ENCODE measurements around the gene TSPAN16.

TSPAN16 gene

DNA sequence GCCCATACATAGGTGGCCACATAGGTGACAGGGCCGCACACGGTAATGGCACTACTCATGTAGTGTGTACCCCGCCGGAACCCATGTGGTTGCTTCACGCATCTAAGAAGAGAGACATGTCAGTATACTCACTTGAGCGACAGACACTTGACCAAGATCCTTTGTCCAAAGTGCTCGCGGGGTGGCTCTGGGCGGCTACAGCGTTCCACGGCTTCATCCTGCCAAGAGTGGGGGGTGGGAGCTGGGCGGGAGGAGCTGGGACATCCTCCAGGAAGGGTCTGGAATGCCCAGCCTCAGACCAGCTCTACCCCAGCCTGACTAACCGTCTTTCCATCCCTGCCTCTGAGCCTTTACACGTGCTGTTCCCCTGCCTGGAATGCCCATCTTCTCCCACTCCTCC lies 48.0 kb upstream of the TSPAN16 start:
- no peak for DNase-seq (ENCODE audit: low read depth in 1 of 2, low spot score in 1 of 2)
- Histone ChIP-seq H3K4me3 (replicated peaks; ENCODE audit: insufficient read depth, low read length) (no peak overlapping the region), H3K27me3 (ENCODE audit: insufficient read depth, poor library complexity, severe bottlenecking) (no peaks in the 10 kb centered on the region), H3K27ac (replicated peaks) (no peak overlapping the region)
- TF ChIP-seq, protein P1, sequence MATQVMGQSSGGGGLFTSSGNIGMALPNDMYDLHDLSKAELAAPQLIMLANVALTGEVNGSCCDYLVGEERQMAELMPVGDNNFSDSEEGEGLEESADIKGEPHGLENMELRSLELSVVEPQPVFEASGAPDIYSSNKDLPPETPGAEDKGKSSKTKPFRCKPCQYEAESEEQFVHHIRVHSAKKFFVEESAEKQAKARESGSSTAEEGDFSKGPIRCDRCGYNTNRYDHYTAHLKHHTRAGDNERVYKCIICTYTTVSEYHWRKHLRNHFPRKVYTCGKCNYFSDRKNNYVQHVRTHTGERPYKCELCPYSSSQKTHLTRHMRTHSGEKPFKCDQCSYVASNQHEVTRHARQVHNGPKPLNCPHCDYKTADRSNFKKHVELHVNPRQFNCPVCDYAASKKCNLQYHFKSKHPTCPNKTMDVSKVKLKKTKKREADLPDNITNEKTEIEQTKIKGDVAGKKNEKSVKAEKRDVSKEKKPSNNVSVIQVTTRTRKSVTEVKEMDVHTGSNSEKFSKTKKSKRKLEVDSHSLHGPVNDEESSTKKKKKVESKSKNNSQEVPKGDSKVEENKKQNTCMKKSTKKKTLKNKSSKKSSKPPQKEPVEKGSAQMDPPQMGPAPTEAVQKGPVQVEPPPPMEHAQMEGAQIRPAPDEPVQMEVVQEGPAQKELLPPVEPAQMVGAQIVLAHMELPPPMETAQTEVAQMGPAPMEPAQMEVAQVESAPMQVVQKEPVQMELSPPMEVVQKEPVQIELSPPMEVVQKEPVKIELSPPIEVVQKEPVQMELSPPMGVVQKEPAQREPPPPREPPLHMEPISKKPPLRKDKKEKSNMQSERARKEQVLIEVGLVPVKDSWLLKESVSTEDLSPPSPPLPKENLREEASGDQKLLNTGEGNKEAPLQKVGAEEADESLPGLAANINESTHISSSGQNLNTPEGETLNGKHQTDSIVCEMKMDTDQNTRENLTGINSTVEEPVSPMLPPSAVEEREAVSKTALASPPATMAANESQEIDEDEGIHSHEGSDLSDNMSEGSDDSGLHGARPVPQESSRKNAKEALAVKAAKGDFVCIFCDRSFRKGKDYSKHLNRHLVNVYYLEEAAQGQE (IDR thresholded peaks at IDR 0.05; ENCODE audit: insufficient replicate concordance, low read depth) = no peak
- TF ChIP-seq GABPA (IDR thresholded peaks at IDR 0.05; ENCODE audit: low read depth) (no peak), SPI1 (IDR thresholded peaks at IDR 0.05; ENCODE audit: borderline replicate concordance, low read depth) (no peak), POLR2AphosphoS5 (IDR thresholded peaks at IDR 0.05; ENCODE audit: low read depth) (no peak)
- TF ChIP-seq, protein P2, sequence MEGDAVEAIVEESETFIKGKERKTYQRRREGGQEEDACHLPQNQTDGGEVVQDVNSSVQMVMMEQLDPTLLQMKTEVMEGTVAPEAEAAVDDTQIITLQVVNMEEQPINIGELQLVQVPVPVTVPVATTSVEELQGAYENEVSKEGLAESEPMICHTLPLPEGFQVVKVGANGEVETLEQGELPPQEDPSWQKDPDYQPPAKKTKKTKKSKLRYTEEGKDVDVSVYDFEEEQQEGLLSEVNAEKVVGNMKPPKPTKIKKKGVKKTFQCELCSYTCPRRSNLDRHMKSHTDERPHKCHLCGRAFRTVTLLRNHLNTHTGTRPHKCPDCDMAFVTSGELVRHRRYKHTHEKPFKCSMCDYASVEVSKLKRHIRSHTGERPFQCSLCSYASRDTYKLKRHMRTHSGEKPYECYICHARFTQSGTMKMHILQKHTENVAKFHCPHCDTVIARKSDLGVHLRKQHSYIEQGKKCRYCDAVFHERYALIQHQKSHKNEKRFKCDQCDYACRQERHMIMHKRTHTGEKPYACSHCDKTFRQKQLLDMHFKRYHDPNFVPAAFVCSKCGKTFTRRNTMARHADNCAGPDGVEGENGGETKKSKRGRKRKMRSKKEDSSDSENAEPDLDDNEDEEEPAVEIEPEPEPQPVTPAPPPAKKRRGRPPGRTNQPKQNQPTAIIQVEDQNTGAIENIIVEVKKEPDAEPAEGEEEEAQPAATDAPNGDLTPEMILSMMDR (IDR thresholded peaks at IDR 0.05; ENCODE audit: insufficient read depth, low read length) = no peak

DNA sequence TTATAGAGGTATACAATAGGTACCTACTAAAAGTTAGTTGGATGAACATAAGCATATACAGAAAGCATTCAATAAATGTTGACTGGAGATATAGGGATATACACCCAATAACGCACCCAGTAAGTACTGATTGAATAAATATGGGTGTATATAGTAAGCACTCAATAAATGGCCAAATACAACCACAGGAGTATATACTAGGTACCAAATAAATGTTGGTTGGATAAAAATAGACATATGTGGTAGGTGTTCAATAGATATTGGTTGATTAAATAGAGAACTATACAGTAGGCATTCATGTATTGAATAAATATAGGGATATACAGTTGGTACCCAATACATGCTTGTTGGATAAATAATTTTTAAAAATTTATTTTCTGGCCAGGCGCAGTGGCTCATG lies 47.1 kb upstream of the TSPAN16 start:
- TF ChIP-seq, protein P2 (IDR thresholded peaks at IDR 0.05; ENCODE audit: insufficient read depth, low read length) = no peak
- no peak for TF ChIP-seq POLR2AphosphoS5 (IDR thresholded peaks at IDR 0.05; ENCODE audit: low read depth)
- no peak overlapping the region for H3K27ac ChIP-seq (replicated peaks)
- no peaks in the 10 kb centered on the region for H3K27me3 ChIP-seq (ENCODE audit: insufficient read depth, poor library complexity, severe bottlenecking)
- DNase-seq (ENCODE audit: low read depth in 1 of 2, low spot score in 1 of 2) = no peak
- no peak overlapping the region for H3K4me3 ChIP-seq (replicated peaks; ENCODE audit: insufficient read depth, low read length)

DNA sequence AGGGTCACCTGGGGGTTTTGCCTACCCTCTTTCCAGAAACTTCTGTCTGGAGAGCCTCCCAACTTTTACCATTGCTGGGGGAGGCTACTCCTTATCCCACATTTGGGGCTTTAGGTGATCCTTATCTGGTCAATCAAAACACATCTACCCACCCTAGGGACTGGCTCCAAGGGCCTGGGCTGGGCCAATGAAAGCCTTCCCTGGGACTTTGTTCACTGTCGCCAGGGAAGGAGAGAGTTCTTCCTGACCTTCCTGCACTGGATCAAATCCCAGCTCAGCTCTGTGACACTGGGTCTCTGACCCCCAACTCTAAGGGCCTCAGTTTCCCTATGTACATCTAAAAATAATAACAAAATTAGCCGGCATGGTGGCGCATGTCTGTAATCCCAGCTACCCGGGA lies 44.7 kb upstream of the TSPAN16 start:
- Histone ChIP-seq H3K27me3 (ENCODE audit: insufficient read depth, poor library complexity, severe bottlenecking) (no peaks in the 10 kb centered on the region), H3K4me3 (replicated peaks; ENCODE audit: insufficient read depth, low read length) (no peak overlapping the region), H3K27ac (replicated peaks) (no peak overlapping the region)
- no peak for DNase-seq (ENCODE audit: low read depth in 1 of 2, low spot score in 1 of 2)
- TF ChIP-seq POLR2AphosphoS5 (IDR thresholded peaks at IDR 0.05; ENCODE audit: low read depth) = no peak
- TF ChIP-seq, protein P2 (IDR thresholded peaks at IDR 0.05; ENCODE audit: insufficient read depth, low read length) = no peak
- no peak for TF ChIP-seq SPI1 (IDR thresholded peaks at IDR 0.05; ENCODE audit: borderline replicate concordance, low read depth)
- TF ChIP-seq GABPA (IDR thresholded peaks at IDR 0.05; ENCODE audit: low read depth) = no peak
- TF ChIP-seq, protein P1 (IDR thresholded peaks at IDR 0.05; ENCODE audit: insufficient replicate concordance, low read depth) = no peak

DNA sequence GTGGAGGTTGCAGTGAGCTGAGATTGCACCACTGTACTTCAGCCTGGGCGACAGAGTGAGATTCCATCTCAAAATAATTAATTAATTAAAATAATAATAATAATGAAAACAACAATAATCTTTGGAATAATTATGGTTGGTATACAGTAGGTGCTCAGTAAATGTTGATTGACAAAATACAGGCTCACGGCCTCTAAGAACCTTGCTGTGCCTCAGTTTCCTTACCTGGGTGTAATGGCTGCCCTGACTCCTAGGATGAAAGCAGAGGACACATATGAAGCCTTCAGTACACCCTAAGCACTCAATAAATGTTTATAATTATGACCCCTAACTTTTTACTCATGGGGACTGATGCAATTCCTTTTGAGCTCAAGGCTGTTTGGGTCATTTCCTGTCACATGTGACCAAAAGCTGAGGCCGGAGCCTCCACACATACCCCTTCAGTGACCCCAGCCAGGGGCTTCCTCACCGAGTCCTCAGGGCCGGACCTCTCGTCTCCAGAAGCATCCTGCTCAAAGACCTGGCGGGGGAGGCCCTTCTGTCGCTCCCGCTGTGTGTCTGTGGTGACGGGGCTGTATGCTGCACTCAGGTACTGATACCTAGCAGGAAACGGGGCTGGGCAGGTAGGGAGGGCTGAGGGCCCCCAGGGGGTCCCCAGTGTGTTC lies 44.2 kb upstream of the TSPAN16 start:
- H3K27me3 ChIP-seq (ENCODE audit: insufficient read depth, poor library complexity, severe bottlenecking) = no peaks in the 10 kb centered on the region
- TF ChIP-seq SPI1 (IDR thresholded peaks at IDR 0.05; ENCODE audit: borderline replicate concordance, low read depth) (no peak), POLR2AphosphoS5 (IDR thresholded peaks at IDR 0.05; ENCODE audit: low read depth) (no peak), GABPA (IDR thresholded peaks at IDR 0.05; ENCODE audit: low read depth) (no peak)
- TF ChIP-seq, protein P2 (IDR thresholded peaks at IDR 0.05; ENCODE audit: insufficient read depth, low read length) = no peak
- TF ChIP-seq, protein P1 (IDR thresholded peaks at IDR 0.05; ENCODE audit: insufficient replicate concordance, low read depth) = no peak
- no peak overlapping the region for H3K4me3 ChIP-seq (replicated peaks; ENCODE audit: insufficient read depth, low read length)
- no peak overlapping the region for H3K27ac ChIP-seq (replicated peaks)
- no peak for DNase-seq (ENCODE audit: low read depth in 1 of 2, low spot score in 1 of 2)

Measured in HL-60 (cell line).